OCI-LY1 (cell line): ENCODE data around the gene ARHGEF35.

Experiments
- EZH2 ChIP-seq: fragments of 200-600 bp; sonication (generic), shearing (Covaris generic); IDR thresholded peaks from 2 replicates; pipeline ENCODE4 v1.8.0; 2017; ENCODE audit warnings: borderline replicate concordance, mixed run types, mild to moderate bottlenecking, antibody characterized with exemption, low read length, moderate library complexity, mixed read lengths
- TF ChIP-seq, protein P1 (sequence below): fragments of 200-600 bp; sonication (generic), shearing (Covaris generic); IDR thresholded peaks from 2 replicates; pipeline ENCODE4 v1.5.1; 2017; ENCODE audit warnings: mild to moderate bottlenecking, antibody characterized with exemption, low read length, moderate library complexity, mixed read lengths

DNA sequence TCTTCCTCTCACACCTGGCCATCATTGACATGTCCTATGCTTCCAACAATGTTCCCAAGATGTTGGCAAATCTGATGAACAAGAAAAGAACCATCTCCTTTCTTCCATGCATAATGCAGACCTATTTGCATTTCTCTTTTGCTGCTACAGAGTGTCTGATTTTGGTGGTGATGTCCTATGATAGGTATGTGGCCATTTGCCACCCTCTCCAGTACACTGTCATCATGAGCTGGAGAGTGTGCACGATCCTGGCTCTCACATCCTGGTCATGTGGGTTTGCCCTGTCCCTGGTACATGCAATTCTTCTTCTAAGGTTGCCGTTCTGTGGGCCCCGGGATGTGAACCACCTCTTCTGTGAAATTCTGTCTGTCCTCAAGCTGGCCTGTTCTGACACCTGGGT is 53.4 kb downstream of the ARHGEF35 start:
- TF ChIP-seq, protein P1, sequence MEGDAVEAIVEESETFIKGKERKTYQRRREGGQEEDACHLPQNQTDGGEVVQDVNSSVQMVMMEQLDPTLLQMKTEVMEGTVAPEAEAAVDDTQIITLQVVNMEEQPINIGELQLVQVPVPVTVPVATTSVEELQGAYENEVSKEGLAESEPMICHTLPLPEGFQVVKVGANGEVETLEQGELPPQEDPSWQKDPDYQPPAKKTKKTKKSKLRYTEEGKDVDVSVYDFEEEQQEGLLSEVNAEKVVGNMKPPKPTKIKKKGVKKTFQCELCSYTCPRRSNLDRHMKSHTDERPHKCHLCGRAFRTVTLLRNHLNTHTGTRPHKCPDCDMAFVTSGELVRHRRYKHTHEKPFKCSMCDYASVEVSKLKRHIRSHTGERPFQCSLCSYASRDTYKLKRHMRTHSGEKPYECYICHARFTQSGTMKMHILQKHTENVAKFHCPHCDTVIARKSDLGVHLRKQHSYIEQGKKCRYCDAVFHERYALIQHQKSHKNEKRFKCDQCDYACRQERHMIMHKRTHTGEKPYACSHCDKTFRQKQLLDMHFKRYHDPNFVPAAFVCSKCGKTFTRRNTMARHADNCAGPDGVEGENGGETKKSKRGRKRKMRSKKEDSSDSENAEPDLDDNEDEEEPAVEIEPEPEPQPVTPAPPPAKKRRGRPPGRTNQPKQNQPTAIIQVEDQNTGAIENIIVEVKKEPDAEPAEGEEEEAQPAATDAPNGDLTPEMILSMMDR = no peak
- TF ChIP-seq EZH2 = no peak
